Fibroblast of the conjunctiva (primary cell): ENCODE results near the gene CTDP1.
A peak's percentile ranks its signal among the peaks of the same experiment; 100 is the strongest.

Source experiments
- DNase-seq: peaks from one replicate; pipeline ENCODE4 v3.0.0-alpha.2; 2010; ENCODE audit warnings: low read depth

CTDP1 gene

DNA sequence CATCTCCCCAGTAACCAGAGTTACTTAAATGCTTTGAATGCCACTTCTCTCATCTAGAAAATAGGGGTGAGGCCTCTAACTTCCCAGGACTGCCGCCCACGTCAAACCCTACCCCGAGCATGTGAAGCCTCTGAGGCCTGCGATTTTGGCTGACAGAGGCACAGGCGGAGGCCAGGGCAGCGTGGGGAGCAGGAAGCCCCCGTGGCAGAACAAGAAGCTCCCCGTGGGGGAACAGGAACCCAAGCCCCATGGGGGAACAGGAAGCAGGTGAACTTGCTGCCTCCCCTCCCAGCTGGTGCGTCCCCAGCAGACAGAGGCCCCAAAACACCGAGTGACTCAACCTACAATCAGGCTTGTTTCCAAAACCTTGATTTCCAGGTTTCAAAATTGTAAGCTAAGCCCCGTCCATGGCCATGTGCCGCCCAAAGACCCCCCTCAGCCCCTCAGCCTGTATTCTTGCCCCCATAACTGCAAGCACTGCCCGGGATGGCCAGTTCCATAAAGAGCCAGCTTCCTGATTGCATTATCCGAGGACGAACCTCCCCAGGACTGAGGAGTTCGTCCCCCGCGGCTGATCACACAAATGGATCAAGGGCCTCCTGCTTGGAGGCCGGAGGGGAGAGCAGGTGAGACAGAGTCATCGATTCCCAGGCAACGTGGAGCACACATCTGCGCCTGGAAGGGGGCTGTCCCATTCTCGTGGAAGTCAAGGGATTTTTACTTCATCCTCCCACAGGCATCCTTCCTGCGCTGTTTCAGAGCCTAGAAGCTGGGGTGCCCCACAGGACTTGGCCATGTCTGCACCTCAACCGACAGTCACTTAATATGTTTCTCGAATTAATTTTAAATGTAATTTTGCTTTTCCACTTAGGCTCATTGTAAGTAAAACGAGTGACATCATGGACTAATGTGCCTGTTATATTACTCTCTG is 36.3 kb upstream of the CTDP1 start:
- DNase-seq, result no peak

- DNase-seq, result peak; percentile 20
These were observed 35.5 kb upstream of the CTDP1 start for GRCh38 chr18:79644006-79644665.

DNA sequence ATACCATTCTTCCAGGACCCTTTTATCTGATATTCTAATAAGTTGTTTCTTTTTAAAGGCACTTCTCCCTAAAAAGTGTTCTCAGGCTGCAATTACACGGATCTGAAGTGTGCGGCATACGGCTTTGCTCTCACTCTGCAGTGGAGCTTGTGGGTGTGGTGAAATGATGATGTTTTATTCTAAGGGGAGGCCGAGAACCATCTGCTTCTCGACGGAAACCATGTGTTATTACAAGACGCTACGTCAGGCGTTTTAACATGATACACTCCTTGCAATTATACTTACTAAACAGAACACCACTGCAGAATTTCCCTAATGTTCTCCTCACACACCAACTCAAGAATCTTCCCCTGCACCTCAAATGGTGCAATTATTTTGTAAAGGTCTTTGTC is 34.9 kb upstream of the CTDP1 start:
- DNase-seq, result no peak

DNA sequence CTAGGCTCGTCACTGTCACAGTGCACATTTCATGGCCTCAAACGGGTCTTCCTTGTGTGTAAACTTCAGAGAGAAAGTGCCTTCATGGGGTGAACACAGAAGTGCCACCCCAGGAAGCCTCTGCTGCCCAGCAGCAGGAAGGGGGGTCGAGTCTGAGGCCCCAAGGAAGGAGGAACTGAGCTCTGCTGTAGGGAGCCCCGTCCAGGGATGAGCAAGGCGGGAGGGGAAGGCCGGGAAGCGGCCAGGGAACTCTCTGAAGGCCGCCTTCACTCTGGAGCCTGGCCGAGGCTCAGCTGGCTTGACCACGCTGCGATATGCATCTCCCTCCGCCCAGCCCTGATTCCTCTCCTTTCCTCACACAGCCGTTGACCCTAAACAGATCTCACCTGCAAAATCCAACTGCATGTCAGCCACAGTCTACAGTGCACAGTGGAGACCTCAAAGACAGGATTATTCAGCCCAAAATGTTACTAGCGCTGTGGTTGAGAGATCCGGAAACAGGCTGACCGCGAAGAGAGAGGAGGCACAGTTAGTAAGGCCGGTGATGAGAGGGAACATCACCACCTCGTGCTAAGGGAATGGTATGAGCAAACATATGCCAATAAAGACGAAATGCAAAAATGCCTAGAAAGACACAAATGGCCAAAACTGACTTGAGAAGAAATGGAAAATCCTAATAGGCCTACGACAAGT is 34.2 kb upstream of the CTDP1 start:
- DNase-seq, result no peak

DNA sequence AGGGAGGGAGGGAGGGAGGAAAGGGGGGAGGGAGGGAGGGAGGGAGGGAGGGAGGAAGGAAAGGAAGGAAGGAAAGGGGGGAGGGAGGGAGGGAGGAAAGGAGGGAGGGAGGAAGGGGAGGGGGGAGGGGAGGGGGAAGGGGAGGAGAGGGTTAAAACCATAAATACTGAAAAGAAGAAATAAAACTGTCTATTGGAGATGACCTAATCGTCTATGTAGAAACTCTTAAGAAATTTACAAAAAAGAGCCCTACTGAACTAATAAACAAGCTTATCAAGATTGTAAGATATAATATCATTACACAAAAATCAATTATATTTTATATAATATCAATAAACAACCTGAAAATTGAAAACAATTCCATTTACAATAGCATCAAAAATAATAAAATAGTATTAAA is 32.3 kb upstream of the CTDP1 start:
- no peak for DNase-seq

DNA sequence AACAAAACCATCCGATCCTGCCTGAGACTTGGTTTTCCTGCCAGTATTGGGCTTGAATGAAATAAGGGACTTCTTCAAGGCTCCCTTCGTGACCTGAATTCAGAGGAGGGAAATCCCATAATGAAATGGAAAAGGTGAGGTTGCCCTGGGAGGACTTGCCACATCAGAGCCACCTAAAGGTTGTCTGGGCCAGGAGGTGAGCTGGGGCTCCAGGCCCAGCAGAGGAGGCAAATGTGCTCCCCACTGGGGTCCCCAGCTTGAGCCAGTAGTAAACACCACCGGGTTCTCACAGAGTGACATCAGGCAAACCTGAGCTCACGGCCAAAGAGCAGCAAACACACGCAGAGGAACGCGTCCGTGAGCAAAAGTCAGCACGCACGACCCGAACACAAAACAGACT is 28.6 kb upstream of the CTDP1 start:
- no peak for DNase-seq

GRCh38 chr18:79657342-79657996 is 22.1 kb upstream of the CTDP1 start:
- no peak for DNase-seq

GRCh38 chr18:79658366-79658765 is 21.2 kb upstream of the CTDP1 start:
- DNase-seq, result no peak

GRCh38 chr18:79659733-79660132 is 19.9 kb upstream of the CTDP1 start:
- DNase-seq, result no peak

- no peak for DNase-seq
These were observed 17.6 kb upstream of the CTDP1 start for GRCh38 chr18:79662034-79662433.

DNA sequence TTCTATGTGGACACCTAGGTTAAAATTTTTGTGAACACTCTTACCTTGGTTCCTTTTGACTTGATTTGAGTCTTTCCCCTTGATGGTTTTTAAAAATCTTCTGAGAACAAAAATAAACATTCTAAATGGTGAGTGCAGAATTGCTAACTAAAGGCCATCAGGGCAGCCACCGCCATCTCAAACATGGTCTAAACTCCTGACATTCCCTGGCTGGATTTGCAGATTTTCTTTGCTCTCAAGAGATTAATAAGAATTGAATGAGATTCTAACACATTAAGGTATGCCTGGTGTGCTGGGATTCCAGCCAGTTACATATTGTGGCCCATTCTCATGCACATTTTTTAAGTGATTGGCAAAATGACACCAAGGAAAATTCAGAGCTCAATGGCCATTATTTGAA is 17.2 kb upstream of the CTDP1 start:
- no peak for DNase-seq

- DNase-seq, result no peak
These were observed 15.0 kb upstream of the CTDP1 start for GRCh38 chr18:79664525-79665125.

GRCh38 chr18:79668203-79668602 is 11.4 kb upstream of the CTDP1 start:
- DNase-seq, result no peak

DNA sequence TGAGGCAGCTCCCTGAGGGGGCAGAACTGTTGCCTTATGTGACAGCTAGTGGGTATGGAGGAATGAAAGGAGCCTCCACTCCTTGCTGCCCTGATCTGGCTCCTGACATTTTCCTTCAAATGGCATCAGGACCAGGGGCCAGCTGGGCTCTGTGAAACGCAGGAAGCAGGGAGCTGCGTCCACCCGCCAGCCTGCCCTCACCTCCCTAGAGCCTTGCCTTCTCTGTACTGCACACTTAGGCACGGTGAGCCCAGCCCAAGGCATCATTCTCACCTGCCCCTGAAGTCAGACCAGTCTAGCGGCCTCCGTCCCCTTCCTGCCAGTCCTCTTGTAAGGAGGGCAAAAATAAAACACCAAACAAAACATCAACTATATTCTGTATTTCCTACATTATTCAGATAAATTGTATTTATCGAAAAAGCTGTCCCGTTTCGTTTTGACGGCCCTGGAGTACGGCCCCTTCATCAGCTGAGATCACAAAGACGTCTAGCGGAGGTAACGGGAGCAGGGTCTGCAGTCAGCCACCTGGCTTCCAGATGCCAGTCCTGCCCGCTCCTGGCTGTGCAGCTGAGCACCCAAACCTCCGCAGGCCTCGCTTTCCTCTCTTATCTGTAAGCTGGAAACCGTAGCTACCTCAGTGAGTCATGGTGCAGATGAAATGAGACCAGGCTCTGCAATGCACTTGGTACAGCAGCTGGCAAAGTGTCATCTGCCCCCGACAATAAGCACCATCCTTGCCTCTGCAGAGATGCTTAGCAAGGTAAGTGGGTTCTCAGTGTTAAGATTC is 6.9 kb upstream of the CTDP1 start:
- no peak for DNase-seq

GRCh38 chr18:79677221-79677620 is 2.4 kb upstream of the CTDP1 start:
- DNase-seq, result no peak

DNA sequence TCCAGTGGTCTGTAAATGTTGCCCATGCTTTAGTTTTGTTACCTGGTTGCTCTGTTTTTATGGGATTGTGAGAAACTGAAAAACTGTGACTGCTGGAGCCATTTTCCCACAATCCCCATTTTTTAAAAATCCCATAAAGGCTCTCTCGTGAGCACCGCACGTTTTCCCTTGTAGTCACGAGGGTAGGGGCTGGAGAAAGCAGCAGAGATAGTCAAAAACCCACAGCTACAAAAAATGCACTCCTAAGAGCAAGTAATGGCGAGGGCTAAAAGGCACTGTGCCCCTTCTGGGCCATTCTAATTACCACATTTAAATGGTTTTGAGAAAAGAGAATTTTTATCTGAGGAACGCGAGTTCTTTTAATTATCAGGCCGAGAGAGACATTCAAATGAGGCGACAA is 1.8 kb upstream of the CTDP1 start:
- no peak for DNase-seq

- DNase-seq, result peak; percentile 95
These were observed 695 bp upstream of the CTDP1 start for GRCh38 chr18:79678665-79679551.

GRCh38 chr18:79680100-79680879 is 687 bp downstream of the CTDP1 start:
- no peak for DNase-seq

- DNase-seq, result no peak
These were observed 1.3 kb downstream of the CTDP1 start for GRCh38 chr18:79680891-79681339.
